HepG2 (cell line): ENCODE results near the gene OR2B2. TPM values are rescaled to one million over a fixed set of nuclear protein-coding genes. Genes with fewer than 3 reads are reported as not detected.
A peak's percentile ranks its signal among the peaks of the same experiment; 100 is the strongest.

ENCODE experiments used
- ARID4A ChIP-seq: sonication (generic); formaldehyde crosslinking; IDR thresholded peaks from 2 replicates; pipeline ENCODE4 v1.5.0; 2020; ENCODE audit warnings: mild to moderate bottlenecking, missing genetic modification reagents, borderline replicate concordance
- BCL3 ChIP-seq: sonication (generic); formaldehyde crosslinking; IDR thresholded peaks from 2 replicates; pipeline ENCODE4 v1.5.1; 2020; ENCODE audit warnings: mild to moderate bottlenecking, missing genetic modification reagents, moderate library complexity
- CERS6 ChIP-seq: sonication (generic); formaldehyde crosslinking; IDR thresholded peaks from 2 replicates; pipeline ENCODE4 v1.5.0; 2020; ENCODE audit warnings: missing genetic modification reagents
- ETV5 ChIP-seq: IDR thresholded peaks from 2 replicates; pipeline ENCODE4 v1.6.1; 2018; ENCODE audit warnings: missing biosample characterization, missing genetic modification reagents, inconsistent platforms, borderline replicate concordance
- FOXM1 ChIP-seq: sonication (generic); formaldehyde crosslinking; IDR thresholded peaks from 2 replicates; pipeline ENCODE4 v1.5.0; 2020; ENCODE audit warnings: missing genetic modification reagents
- HES4 ChIP-seq: sonication (generic); formaldehyde crosslinking; IDR thresholded peaks from 2 replicates; pipeline ENCODE4 v1.9.0; 2021; ENCODE audit warnings: mild to moderate bottlenecking, missing genetic modification reagents, borderline replicate concordance
- KAT7 ChIP-seq: IDR thresholded peaks from 2 replicates; pipeline ENCODE4 v1.6.1; 2018; ENCODE audit warnings: borderline replicate concordance, missing compliant biosample characterization
- MBNL3 ChIP-seq: fragments of 250-450 bp; sonication (Bioruptor Pico); conservative IDR thresholded peaks from 2 replicates; pipeline ENCODE4 v1.8.0; 2022; ENCODE audit warnings: mild to moderate bottlenecking, inconsistent platforms
- PLRG1 ChIP-seq: fragments of 450-650 bp; conservative IDR thresholded peaks from 2 replicates; pipeline ENCODE4 v1.6.1; 2016
- POLR2G ChIP-seq: fragments of 200-400 bp; formaldehyde crosslinking; IDR thresholded peaks from 2 replicates; pipeline ENCODE4 v1.6.1; 2018; ENCODE audit warnings: mild to moderate bottlenecking, low read depth, low read length, moderate library complexity
- RELA ChIP-seq: sonication (generic); formaldehyde crosslinking; IDR thresholded peaks from 2 replicates; pipeline ENCODE4 v1.4.0; 2020; ENCODE audit warnings: missing genetic modification reagents
- RFX1 ChIP-seq: fragments of 450-650 bp; IDR thresholded peaks from 2 replicates; pipeline ENCODE4 v1.6.1; 2017
- SOX13 ChIP-seq, 3 experiments: fragments of 450-650 bp in 1 of 3; sonication (generic) in 1 of 3; formaldehyde crosslinking in 1 of 3; IDR thresholded peaks in 2 of 3; conservative IDR thresholded peaks in 1 of 3; 2 replicates each; pipeline versions ENCODE4 v1.5.0 to v1.6.1; 2016 to 2020; ENCODE audit warnings: antibody characterized with exemption in 1 of 3, mild to moderate bottlenecking in 1 of 3, missing compliant biosample characterization in 1 of 3, missing genetic modification reagents in 1 of 3, moderate library complexity in 1 of 3
- ZNF326 ChIP-seq: sonication (generic); formaldehyde crosslinking; IDR thresholded peaks from 2 replicates; pipeline ENCODE4 v1.4.0; 2020; ENCODE audit warnings: missing genetic modification reagents, borderline replicate concordance
- ZNF343 ChIP-seq: sonication (generic); formaldehyde crosslinking; IDR thresholded peaks from 2 replicates; pipeline ENCODE4 v1.4.0; 2020; ENCODE audit warnings: mild to moderate bottlenecking, missing genetic modification reagents
- ZNF547 ChIP-seq: sonication (generic); formaldehyde crosslinking; IDR thresholded peaks from 2 replicates; pipeline ENCODE4 v1.5.1; 2020; ENCODE audit warnings: mild to moderate bottlenecking, missing genetic modification reagents
- ZNF761 ChIP-seq: sonication (generic); formaldehyde crosslinking; conservative IDR thresholded peaks from 2 replicates; pipeline ENCODE4 v1.4.0; 2020; ENCODE audit warnings: mild to moderate bottlenecking, missing genetic modification reagents
- ZNF781 ChIP-seq: sonication (generic); formaldehyde crosslinking; IDR thresholded peaks from 2 replicates; pipeline ENCODE4 v1.5.1; 2020; ENCODE audit warnings: borderline replicate concordance, mild to moderate bottlenecking, missing genetic modification reagents; ENCODE audit errors: not compliant biosample characterization
- polyA plus RNA-seq, 8 experiments: library from polyadenylated mRNA; depleted of rRNA in 3 of 8; stranded (reverse) in 7 of 8; unstranded in 1 of 8; fragments of >200 nt; fragmentation: Illumina TruSeq in 4 of 8; extraction: Trizol in 4 of 8; gene quantifications; 2 replicates each; pipeline versions ENCODE4 v1.2.1 to v1.2.3, GENCODE V29; 2011 to 2016; ENCODE audit warnings: low read depth in 4 of 8, missing spikeins in 1 of 8, mixed read lengths in 1 of 8; ENCODE audit not compliant: insufficient read depth in 1 of 8
- total RNA-seq, 5 experiments: library from RNA; depleted of rRNA; stranded (reverse); fragments of >200 nt; fragmentation: Illumina TruSeq; extraction: Trizol; gene quantifications; 2 replicates each; pipeline ENCODE4 v1.2.3, GENCODE V29; 2016; ENCODE audit warnings: low read depth in 1 of 5

OR2B2 gene
- total and polyA plus RNA-seq, 2 of the 13 experiments (the other 11 are each of a cell fraction or from before 2014, with no cell fraction given): not detected

- TF ChIP-seq ETV5 (CRISPR knock-in tag): no peak
- no peak for TF ChIP-seq ZNF326 (CRISPR knock-in tag)
- no peak for TF ChIP-seq BCL3
- TF ChIP-seq ZNF781 (CRISPR knock-in tag): no peak
- TF ChIP-seq CERS6 (CRISPR knock-in tag): no peak
- TF ChIP-seq POLR2G: 0 out of 2 replicates have a peak, but pooled peaks have one; percentile 26
- no peak for TF ChIP-seq HES4 (CRISPR knock-in tag)
- TF ChIP-seq SOX13 (IDR thresholded peaks at IDR 0.05): no peak
- TF ChIP-seq SOX13 (CRISPR knock-in tag; conservative IDR thresholded peaks at IDR 0.05 in 1 of 2, IDR thresholded peaks at IDR 0.05 in 1 of 2): no peak
- TF ChIP-seq FOXM1: no peak
- TF ChIP-seq KAT7: no peak
- TF ChIP-seq RFX1: no peak
- TF ChIP-seq ARID4A (CRISPR knock-in tag): peak; percentile 47; the same call in 1 of the 2 replicates
- TF ChIP-seq RELA (CRISPR knock-in tag): no peak
- no peak for TF ChIP-seq PLRG1
- no peak for TF ChIP-seq ZNF547 (CRISPR knock-in tag)
- no peak for TF ChIP-seq ZNF343 (CRISPR knock-in tag)
- no peak for TF ChIP-seq ZNF761
- no peak for TF ChIP-seq MBNL3 (CRISPR knock-in tag)
These were observed 45.7 kb downstream of the OR2B2 start (continued) for GRCh38 chr6:27866357-27867050.
